GM12878 (cell line): ENCODE measurements around the gene PLEKHD1. TPM values are rescaled to one million over a fixed set of nuclear protein-coding genes. Genes with fewer than 3 reads are reported as not detected.

Experiments used
- ATF7 ChIP-seq: fragments of 450-650 bp; IDR thresholded peaks from 2 replicates; pipeline ENCODE4 v1.6.1; 2016; ENCODE audit warnings: low read depth, mild to moderate bottlenecking
- NBN ChIP-seq: fragments of 450-650 bp; IDR thresholded peaks from 2 replicates; pipeline ENCODE4 v1.6.1; 2016
- SIN3A ChIP-seq: IDR thresholded peaks from 2 replicates; pipeline ENCODE4 v1.6.1; 2012; ENCODE audit warnings: low read depth, low read length, improper control_type of control experiment
- ZNF274 ChIP-seq: IDR thresholded peaks from one replicate; pipeline ENCODE4 v1.8.0; 2011; ENCODE audit not compliant: insufficient read length, insufficient read depth
- polyA plus RNA-seq, 11 experiments: library from polyadenylated mRNA; depleted of rRNA in 4 of 11; unstranded in 6 of 11; stranded (reverse) in 5 of 11; fragments of >200 nt; fragmentation: Nextera tagmentation in 4 of 11; fragmentation: Illumina TruSeq in 1 of 11; extraction: Ambion mirVana in 4 of 11; extraction: Trizol in 1 of 11; gene quantifications; 1 replicate in 1 of 11; 2 replicates in 10 of 11; pipeline versions ENCODE4 v1.2.1 to v1.2.3, GENCODE V29; 2011 to 2016; ENCODE audit warnings: inconsistent platforms in 2 of 11, missing spikeins in 2 of 11, low read depth in 1 of 11
- total RNA-seq, 4 experiments: library from RNA; depleted of rRNA in 3 of 4; stranded (reverse); fragments of >200 nt in 3 of 4; fragmentation: Illumina TruSeq in 1 of 4; extraction: Trizol in 1 of 4; gene quantifications; 2 replicates each; pipeline versions ENCODE4 v1.2.1 to v1.2.3, GENCODE V29; 2013 to 2021
- TF ChIP-seq, protein P1 (sequence below): fragments of 450-650 bp; IDR thresholded peaks from 2 replicates; pipeline ENCODE4 v1.6.1; 2017; ENCODE audit warnings: borderline replicate concordance
- TF ChIP-seq, protein P2 (sequence below), 3 experiments: IDR thresholded peaks in 2 of 3; conservative IDR thresholded peaks in 1 of 3; 2 replicates each; pipeline ENCODE4 v1.5.1; 2011; ENCODE audit warnings: low read depth in 3 of 3, low read length in 3 of 3, mild to moderate bottlenecking in 3 of 3, control low read depth in 2 of 3, moderate library complexity in 2 of 3, inconsistent platforms in 1 of 3, mixed read lengths in 1 of 3; ENCODE audit not compliant: control insufficient read depth in 2 of 3, insufficient read depth in 1 of 3; ENCODE audit errors: extremely low read depth in 1 of 3
- TF ChIP-seq, protein P3 (sequence below): fragments of 450-650 bp; IDR thresholded peaks from 2 replicates; pipeline ENCODE4 v1.6.1; 2016; ENCODE audit warnings: mild to moderate bottlenecking

PLEKHD1 gene
- total and polyA plus RNA-seq, 10 of the 15 experiments (the other 5 are each of a cell fraction or from before 2014, with no cell fraction given), result 0.01 to 0.08 (median 0.04) TPM; not detected in 6

DNA sequence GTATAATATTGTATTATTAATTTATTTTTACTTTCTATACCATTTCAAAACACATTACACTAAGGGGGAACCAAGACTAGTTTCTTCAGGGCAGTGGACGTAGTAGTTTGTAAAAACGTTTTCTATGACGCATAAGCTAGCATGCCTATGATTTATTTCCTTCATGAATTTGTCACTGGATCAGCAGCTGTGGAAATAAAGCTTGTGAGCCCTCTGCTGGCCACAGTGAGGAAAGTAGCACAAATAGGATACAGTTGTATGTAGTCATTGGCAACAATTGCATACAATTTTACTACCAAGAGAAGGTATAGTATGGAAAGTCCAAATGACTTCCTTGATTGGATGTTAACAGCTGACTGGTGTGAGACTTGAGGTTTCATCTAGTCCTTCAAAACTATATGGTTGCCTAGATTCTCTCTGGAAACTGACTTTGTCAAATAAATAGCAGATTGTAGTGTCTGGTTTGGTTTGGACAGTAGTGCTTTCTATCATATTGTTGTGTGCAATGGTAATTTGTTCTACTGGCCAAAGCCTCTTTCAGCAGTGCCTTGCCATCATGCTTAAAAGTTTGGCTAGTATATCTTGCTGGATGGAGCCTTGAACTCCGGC, 24.3 kb upstream of the PLEKHD1 start (continued):
- TF ChIP-seq, protein P1, sequence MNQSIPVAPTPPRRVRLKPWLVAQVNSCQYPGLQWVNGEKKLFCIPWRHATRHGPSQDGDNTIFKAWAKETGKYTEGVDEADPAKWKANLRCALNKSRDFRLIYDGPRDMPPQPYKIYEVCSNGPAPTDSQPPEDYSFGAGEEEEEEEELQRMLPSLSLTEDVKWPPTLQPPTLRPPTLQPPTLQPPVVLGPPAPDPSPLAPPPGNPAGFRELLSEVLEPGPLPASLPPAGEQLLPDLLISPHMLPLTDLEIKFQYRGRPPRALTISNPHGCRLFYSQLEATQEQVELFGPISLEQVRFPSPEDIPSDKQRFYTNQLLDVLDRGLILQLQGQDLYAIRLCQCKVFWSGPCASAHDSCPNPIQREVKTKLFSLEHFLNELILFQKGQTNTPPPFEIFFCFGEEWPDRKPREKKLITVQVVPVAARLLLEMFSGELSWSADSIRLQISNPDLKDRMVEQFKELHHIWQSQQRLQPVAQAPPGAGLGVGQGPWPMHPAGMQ, result no peak
- TF ChIP-seq, protein P2, sequence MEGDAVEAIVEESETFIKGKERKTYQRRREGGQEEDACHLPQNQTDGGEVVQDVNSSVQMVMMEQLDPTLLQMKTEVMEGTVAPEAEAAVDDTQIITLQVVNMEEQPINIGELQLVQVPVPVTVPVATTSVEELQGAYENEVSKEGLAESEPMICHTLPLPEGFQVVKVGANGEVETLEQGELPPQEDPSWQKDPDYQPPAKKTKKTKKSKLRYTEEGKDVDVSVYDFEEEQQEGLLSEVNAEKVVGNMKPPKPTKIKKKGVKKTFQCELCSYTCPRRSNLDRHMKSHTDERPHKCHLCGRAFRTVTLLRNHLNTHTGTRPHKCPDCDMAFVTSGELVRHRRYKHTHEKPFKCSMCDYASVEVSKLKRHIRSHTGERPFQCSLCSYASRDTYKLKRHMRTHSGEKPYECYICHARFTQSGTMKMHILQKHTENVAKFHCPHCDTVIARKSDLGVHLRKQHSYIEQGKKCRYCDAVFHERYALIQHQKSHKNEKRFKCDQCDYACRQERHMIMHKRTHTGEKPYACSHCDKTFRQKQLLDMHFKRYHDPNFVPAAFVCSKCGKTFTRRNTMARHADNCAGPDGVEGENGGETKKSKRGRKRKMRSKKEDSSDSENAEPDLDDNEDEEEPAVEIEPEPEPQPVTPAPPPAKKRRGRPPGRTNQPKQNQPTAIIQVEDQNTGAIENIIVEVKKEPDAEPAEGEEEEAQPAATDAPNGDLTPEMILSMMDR (IDR thresholded peaks at IDR 0.05 in 2 of 3, conservative IDR thresholded peaks at IDR 0.05 in 1 of 3; ENCODE audit: control insufficient read depth in 2 of 3, extremely low read depth in 1 of 3, insufficient read depth in 1 of 3, low read depth in 3 of 3, low read length in 3 of 3), result peak; percentile 69 to 91 (median 81); a peak in 5 of 6 replicates
- TF ChIP-seq ZNF274, result no peak
- TF ChIP-seq, protein P3, sequence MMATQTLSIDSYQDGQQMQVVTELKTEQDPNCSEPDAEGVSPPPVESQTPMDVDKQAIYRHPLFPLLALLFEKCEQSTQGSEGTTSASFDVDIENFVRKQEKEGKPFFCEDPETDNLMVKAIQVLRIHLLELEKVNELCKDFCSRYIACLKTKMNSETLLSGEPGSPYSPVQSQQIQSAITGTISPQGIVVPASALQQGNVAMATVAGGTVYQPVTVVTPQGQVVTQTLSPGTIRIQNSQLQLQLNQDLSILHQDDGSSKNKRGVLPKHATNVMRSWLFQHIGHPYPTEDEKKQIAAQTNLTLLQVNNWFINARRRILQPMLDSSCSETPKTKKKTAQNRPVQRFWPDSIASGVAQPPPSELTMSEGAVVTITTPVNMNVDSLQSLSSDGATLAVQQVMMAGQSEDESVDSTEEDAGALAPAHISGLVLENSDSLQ, result peak; percentile 38; the same call in 1 of the 2 replicates
- TF ChIP-seq NBN, result no peak
- no peak for TF ChIP-seq SIN3A
- TF ChIP-seq ATF7, result 0 out of 2 replicates have a peak, but pooled peaks have one; percentile 23
- TF ChIP-seq, all 136 proteins: peak for 13
